Neuronal stem cell (in vitro differentiated cells): ENCODE results near the gene CCSER2.
A peak's percentile ranks its signal among the peaks of the same experiment; 100 is the strongest.

Source experiments
- DNase-seq: peaks from one replicate; pipeline ENCODE4 v3.0.0-alpha.2; 2013; ENCODE audit warnings: low spot score
- H2AFZ ChIP-seq: one replicate; pipeline ENCODE4 v1.6.1; 2013; ENCODE audit warnings: mild to moderate bottlenecking, low read length, inconsistent platforms
- H2AK5ac ChIP-seq: 2 replicates; pipeline ENCODE4 v1.6.1; 2013; ENCODE audit warnings: low read depth, mild to moderate bottlenecking, inconsistent platforms, low read length, moderate library complexity, mixed read lengths
- H2BK120ac ChIP-seq: 2 replicates; pipeline ENCODE4 v1.6.1; 2013; ENCODE audit warnings: low read depth, mild to moderate bottlenecking, inconsistent platforms, low read length, moderate library complexity, mixed read lengths
- H2BK12ac ChIP-seq: one replicate; pipeline ENCODE4 v1.6.1; 2013; ENCODE audit warnings: low read length, inconsistent platforms
- H2BK15ac ChIP-seq: 2 replicates; pipeline ENCODE4 v1.6.1; 2013; ENCODE audit warnings: mild to moderate bottlenecking, low read length, inconsistent platforms, mixed read lengths
- H2BK5ac ChIP-seq: one replicate; pipeline ENCODE4 v1.6.1; 2013; ENCODE audit warnings: inconsistent platforms, mild to moderate bottlenecking, low read length, moderate library complexity
- H3K14ac ChIP-seq: one replicate; pipeline ENCODE4 v1.6.1; 2013; ENCODE audit warnings: low read length, inconsistent platforms
- H3K18ac ChIP-seq: 2 replicates; pipeline ENCODE4 v1.6.1; 2013; ENCODE audit warnings: low read length, inconsistent platforms
- H3K23ac ChIP-seq: 2 replicates; pipeline ENCODE4 v1.6.1; 2013; ENCODE audit warnings: low read depth, mild to moderate bottlenecking, mixed read lengths, low read length, inconsistent platforms; ENCODE audit not compliant: poor library complexity
- H3K27ac ChIP-seq: replicated peaks from 3 replicates; pipeline ENCODE4 v1.5.1; 2013; ENCODE audit warnings: low read length, inconsistent platforms
- H3K27me3 ChIP-seq, 3 experiments: 2 replicates each; pipeline ENCODE4 v1.6.1; 2013; ENCODE audit warnings: low read length in 3 of 3, mild to moderate bottlenecking in 2 of 3, inconsistent platforms in 1 of 3, low read depth in 1 of 3, mixed read lengths in 1 of 3, moderate library complexity in 1 of 3; ENCODE audit not compliant: control insufficient read depth in 3 of 3, insufficient read depth in 3 of 3
- H3K36me3 ChIP-seq, 2 donors: replicated peaks in 1 of 2; 2 replicates each; pipeline ENCODE4 v1.6.1; 2013; ENCODE audit warnings: low read length in 2 of 2; ENCODE audit not compliant: control insufficient read depth in 2 of 2, insufficient read depth in 2 of 2
- H3K4ac ChIP-seq: 2 replicates; pipeline ENCODE4 v1.6.1; 2013; ENCODE audit warnings: inconsistent platforms, mild to moderate bottlenecking, low read length, moderate library complexity
- H3K4me1 ChIP-seq, 2 donors: 1 replicate in 1 of 2; 2 replicates in 1 of 2; pipeline ENCODE4 v1.6.1; 2013; ENCODE audit warnings: low read length in 2 of 2, low read depth in 1 of 2; ENCODE audit not compliant: control insufficient read depth in 2 of 2, insufficient read depth in 1 of 2
- H3K4me2 ChIP-seq: one replicate; pipeline ENCODE4 v1.6.1; 2013; ENCODE audit warnings: mild to moderate bottlenecking, low read length, inconsistent platforms; ENCODE audit not compliant: insufficient read depth, poor library complexity, severe bottlenecking
- H3K4me3 ChIP-seq, 2 donors: 2 replicates each; pipeline ENCODE4 v1.5.1; 2013; ENCODE audit warnings: low read length in 2 of 2, mild to moderate bottlenecking in 2 of 2, inconsistent platforms in 1 of 2, moderate library complexity in 1 of 2
- H3K79me1 ChIP-seq: one replicate; pipeline ENCODE4 v1.6.1; 2013; ENCODE audit warnings: low read depth, mild to moderate bottlenecking, inconsistent platforms, low read length, moderate library complexity
- H3K9ac ChIP-seq: one replicate; pipeline ENCODE4 v1.6.1; 2013; ENCODE audit warnings: mild to moderate bottlenecking, low read depth, low read length, inconsistent platforms; ENCODE audit not compliant: poor library complexity
- H3K9me3 ChIP-seq, 2 donors: replicated peaks in 1 of 2; 2 replicates each; pipeline versions ENCODE3 to v1.6.1; 2013; ENCODE audit warnings: low read length in 2 of 2, mild to moderate bottlenecking in 2 of 2, inconsistent platforms in 1 of 2, low read depth in 1 of 2, mixed read lengths in 1 of 2, moderate library complexity in 1 of 2; ENCODE audit not compliant: control insufficient read depth in 2 of 2, insufficient read depth in 1 of 2
- H4K8ac ChIP-seq: one replicate; pipeline ENCODE4 v1.6.1; 2013; ENCODE audit warnings: low read depth, mild to moderate bottlenecking, inconsistent platforms, low read length, moderate library complexity
- H4K91ac ChIP-seq: one replicate; pipeline ENCODE4 v1.6.1; 2013; ENCODE audit warnings: low read length, low read depth, mild to moderate bottlenecking, inconsistent platforms; ENCODE audit not compliant: poor library complexity
- WGBS, 2 donors: extraction: QIAGEN DNeasy Blood & Tissue Kit; methylation state at CpG; one replicate each; pipeline ENCODE4 v1.1.7; 2013; ENCODE audit warnings: missing lambda C conversion rate in 2 of 2, mixed read lengths in 1 of 2; ENCODE audit not compliant: insufficient read length in 2 of 2, insufficient replicate concordance in 1 of 2; ENCODE audit errors: extremely low coverage in 2 of 2; 5-methylcytosine and 5-hydroxymethylcytosine counted together

CCSER2 gene

DNA sequence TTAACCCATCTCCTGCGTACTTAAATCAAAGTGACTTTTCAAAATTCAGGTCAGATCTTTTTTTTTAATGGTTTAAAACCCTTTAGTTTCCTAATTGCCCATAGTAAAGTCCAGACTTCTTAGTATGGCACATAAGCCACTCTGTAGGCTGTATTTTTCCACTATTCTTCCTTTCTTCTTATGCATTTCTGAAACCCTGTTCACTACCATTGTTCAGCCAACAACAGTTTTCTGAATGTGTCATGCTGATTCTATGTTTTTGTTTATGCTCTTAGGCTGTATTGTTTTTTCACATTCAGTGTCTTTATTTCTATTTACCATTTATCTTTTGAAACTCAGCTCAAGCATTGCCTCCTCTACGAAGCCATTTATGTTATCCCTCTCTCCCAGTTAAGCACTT is 26.7 kb downstream of the CCSER2 start:
- no peak overlapping the region for H3K4ac ChIP-seq
- no peak overlapping the region for H3K18ac ChIP-seq
- no peak overlapping the region for H2BK120ac ChIP-seq
- no peaks in the 10 kb centered on the region for H3K79me1 ChIP-seq
- peaks cover 2 to 5% of the 10 kb centered on the region in 2 donors for H3K4me1 ChIP-seq
- no peak overlapping the region for H2AK5ac ChIP-seq
- no peak overlapping the region for H3K23ac ChIP-seq
- no peak overlapping the region for H3K4me2 ChIP-seq
- DNase-seq, result no peak
- H4K8ac ChIP-seq, result no peak overlapping the region
- H2BK15ac ChIP-seq, result no peak overlapping the region
- WGBS, 2 donors, result no CpG with 5 or more reads among the region's 2 CpGs
- no peak overlapping the region for H3K9ac ChIP-seq
- no peaks in the 10 kb centered on the region for H3K36me3 ChIP-seq
- H2AFZ ChIP-seq, result no peak overlapping the region
- H2BK12ac ChIP-seq, result no peak overlapping the region
- H3K27ac ChIP-seq, result no peak overlapping the region
- no peaks in the 10 kb centered on the region for H3K9me3 ChIP-seq
- no peak overlapping the region for H4K91ac ChIP-seq
- no peak overlapping the region for H3K14ac ChIP-seq
- no peak overlapping the region for H2BK5ac ChIP-seq
- H3K4me3 ChIP-seq, result no peak overlapping the region
- H3K27me3 ChIP-seq, result no peaks in the 10 kb centered on the region

DNA sequence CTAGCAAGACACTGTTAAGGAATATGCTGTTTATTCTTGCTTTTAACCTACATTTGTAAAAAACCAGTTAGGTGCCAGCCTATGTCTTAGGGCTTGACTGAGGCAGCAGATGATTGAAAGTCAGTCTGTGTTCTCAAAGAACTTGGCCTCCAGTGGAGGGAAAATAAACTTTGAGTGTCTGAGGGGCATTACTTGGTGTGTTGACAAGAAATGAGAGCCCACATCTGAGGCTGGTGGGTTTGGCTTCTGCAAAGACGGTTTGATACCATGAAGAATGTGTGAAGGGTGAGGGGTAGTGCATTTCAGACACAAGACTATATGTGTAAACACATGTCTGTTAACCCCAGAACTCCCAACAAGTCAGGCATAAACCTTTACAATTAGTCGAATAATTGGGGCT is 28.5 kb downstream of the CCSER2 start:
- H3K4ac ChIP-seq, result no peak overlapping the region

GRCh38 chr10:84358743-84359142 is 30.4 kb downstream of the CCSER2 start:
- DNase-seq, result no peak
- WGBS, 2 donors, result no CpG with 5 or more reads among the region's 1 CpG

More for the DNA sequence above, 28.5 kb downstream of the CCSER2 start:
- Histone ChIP-seq H3K36me3 (no peaks in the 10 kb centered on the region), H3K4me1 (peaks cover 6 to 11% of the 10 kb centered on the region in 2 donors), H3K23ac (no peak overlapping the region), H3K14ac (no peak overlapping the region), H3K9ac (no peak overlapping the region), H3K27ac (no peak overlapping the region), H3K9me3 (no peaks in the 10 kb centered on the region), H2BK15ac (no peak overlapping the region), H3K18ac (no peak overlapping the region), H3K79me1 (no peaks in the 10 kb centered on the region), H2AFZ (no peak overlapping the region), H4K8ac (no peak overlapping the region), H2BK5ac (no peak overlapping the region), H2BK12ac (no peak overlapping the region), H2BK120ac (no peak overlapping the region), H3K4me3 (no peak overlapping the region), H4K91ac (no peak overlapping the region), H3K27me3 (no peaks in the 10 kb centered on the region), H3K4me2 (no peak overlapping the region), H2AK5ac (no peak overlapping the region)
- no peak for DNase-seq
- no CpG with 5 or more reads among the region's 2 CpGs for WGBS, 2 donors

DNA sequence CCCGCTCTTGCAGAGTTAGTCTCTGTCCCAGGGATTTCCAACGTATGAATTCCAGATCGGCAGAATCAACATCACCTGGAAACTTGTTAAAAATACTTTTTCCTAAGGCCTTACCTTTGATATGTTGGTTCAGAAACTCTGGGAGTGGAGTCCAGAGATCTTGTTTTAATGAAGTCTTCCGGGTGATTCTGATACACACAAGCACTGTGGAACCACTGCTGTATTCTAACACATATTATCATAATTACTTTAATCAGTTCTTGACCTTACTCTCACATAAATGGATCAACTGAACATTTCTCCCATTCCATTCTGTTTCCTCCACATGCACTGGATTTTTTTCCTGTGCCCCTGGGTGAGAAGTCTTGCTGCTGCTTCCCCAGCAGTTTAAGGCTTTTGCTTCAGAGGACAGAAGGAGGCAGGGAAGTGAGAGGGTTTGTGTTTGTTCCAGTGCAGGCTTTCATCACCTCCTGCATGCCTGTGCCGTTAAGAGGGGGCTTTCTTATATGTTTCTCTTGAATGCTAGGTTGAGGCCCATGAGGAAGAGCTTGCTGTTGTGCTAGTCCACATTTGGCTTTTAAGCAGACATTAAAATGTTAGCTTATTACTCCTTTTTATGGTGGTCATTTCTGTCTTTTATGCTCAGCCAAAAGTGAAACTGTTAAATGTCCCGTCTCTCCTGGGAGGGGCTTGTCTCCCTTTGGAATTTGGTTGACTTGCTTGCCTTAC is 32.4 kb downstream of the CCSER2 start:
- Histone ChIP-seq H3K4ac (no peak overlapping the region), H4K91ac (no peak overlapping the region), H3K18ac (no peak overlapping the region), H3K36me3 (no peaks in the 10 kb centered on the region), H4K8ac (no peak overlapping the region), H2BK15ac (no peak overlapping the region), H3K14ac (no peak overlapping the region), H2BK5ac (no peak overlapping the region), H2AFZ (no peak overlapping the region), H3K79me1 (no peaks in the 10 kb centered on the region), H3K4me1 (peaks cover 4 to 8% of the 10 kb centered on the region in 2 donors), H2BK120ac (no peak overlapping the region), H3K9me3 (no peaks in the 10 kb centered on the region), H2AK5ac (no peak overlapping the region), H3K27me3 (no peaks in the 10 kb centered on the region), H3K27ac (peak overlapping the region; percentile 13), H3K4me2 (no peak overlapping the region), H2BK12ac (no peak overlapping the region), H3K23ac (no peak overlapping the region), H3K9ac (no peak overlapping the region), H3K4me3 (no peak overlapping the region)
- WGBS, 2 donors, result no CpG with 5 or more reads among the region's 6 CpGs
- DNase-seq, result no peak

More at GRCh38 chr10:84358743-84359142, 30.4 kb downstream of the CCSER2 start:
- no peaks in the 10 kb centered on the region for H3K27me3 ChIP-seq
- no peak overlapping the region for H2AFZ ChIP-seq
- no peak overlapping the region for H2BK12ac ChIP-seq
- no peak overlapping the region for H2BK15ac ChIP-seq
- H3K79me1 ChIP-seq, result no peaks in the 10 kb centered on the region
- no peak overlapping the region for H3K9ac ChIP-seq
- no peak overlapping the region for H2BK5ac ChIP-seq
- H3K4me2 ChIP-seq, result no peak overlapping the region
- H3K23ac ChIP-seq, result no peak overlapping the region
- no peak overlapping the region for H3K27ac ChIP-seq
- no peak overlapping the region for H3K4me3 ChIP-seq
- H4K91ac ChIP-seq, result no peak overlapping the region
- H2BK120ac ChIP-seq, result no peak overlapping the region
- H2AK5ac ChIP-seq, result no peak overlapping the region
- H3K4ac ChIP-seq, result no peak overlapping the region
- peaks cover 6 to 11% of the 10 kb centered on the region in 2 donors for H3K4me1 ChIP-seq
- no peak overlapping the region for H3K18ac ChIP-seq
- H3K36me3 ChIP-seq, result no peaks in the 10 kb centered on the region
- H3K14ac ChIP-seq, result no peak overlapping the region
- H3K9me3 ChIP-seq, result no peaks in the 10 kb centered on the region
- no peak overlapping the region for H4K8ac ChIP-seq
